ENCODE data around the gene CTSA. TPM values are rescaled to one million over a fixed set of nuclear protein-coding genes. Genes with fewer than 3 reads are reported as not detected.

CTSA gene
- total RNA-seq, 1 donor from 2014 or later = 310 TPM

GRCh38 chr20:45908084-45908483 lies 16.9 kb downstream of the CTSA start:
- H3K4me1 Mint-ChIP-seq (ENCODE audit: unreplicated experiment) = peaks cover 22% of the 10 kb centered on the region
- no peaks in the 10 kb centered on the region for H3K27me3 Mint-ChIP-seq (ENCODE audit: unreplicated experiment)
- no peak for DNase-seq (ENCODE audit: extremely low spot score, unreplicated experiment)
- H3K36me3 Mint-ChIP-seq (ENCODE audit: unreplicated experiment) = peaks cover 23% of the 10 kb centered on the region
- TF ChIP-seq, protein P1, sequence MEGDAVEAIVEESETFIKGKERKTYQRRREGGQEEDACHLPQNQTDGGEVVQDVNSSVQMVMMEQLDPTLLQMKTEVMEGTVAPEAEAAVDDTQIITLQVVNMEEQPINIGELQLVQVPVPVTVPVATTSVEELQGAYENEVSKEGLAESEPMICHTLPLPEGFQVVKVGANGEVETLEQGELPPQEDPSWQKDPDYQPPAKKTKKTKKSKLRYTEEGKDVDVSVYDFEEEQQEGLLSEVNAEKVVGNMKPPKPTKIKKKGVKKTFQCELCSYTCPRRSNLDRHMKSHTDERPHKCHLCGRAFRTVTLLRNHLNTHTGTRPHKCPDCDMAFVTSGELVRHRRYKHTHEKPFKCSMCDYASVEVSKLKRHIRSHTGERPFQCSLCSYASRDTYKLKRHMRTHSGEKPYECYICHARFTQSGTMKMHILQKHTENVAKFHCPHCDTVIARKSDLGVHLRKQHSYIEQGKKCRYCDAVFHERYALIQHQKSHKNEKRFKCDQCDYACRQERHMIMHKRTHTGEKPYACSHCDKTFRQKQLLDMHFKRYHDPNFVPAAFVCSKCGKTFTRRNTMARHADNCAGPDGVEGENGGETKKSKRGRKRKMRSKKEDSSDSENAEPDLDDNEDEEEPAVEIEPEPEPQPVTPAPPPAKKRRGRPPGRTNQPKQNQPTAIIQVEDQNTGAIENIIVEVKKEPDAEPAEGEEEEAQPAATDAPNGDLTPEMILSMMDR (IDR thresholded peaks at IDR 0.05) = no peak
- no peaks in the 10 kb centered on the region for H3K9me3 Mint-ChIP-seq (ENCODE audit: unreplicated experiment)
- H3K27ac Mint-ChIP-seq (ENCODE audit: unreplicated experiment) = no peak overlapping the region
- no peak overlapping the region for H3K4me3 Mint-ChIP-seq (ENCODE audit: unreplicated experiment)

DNA sequence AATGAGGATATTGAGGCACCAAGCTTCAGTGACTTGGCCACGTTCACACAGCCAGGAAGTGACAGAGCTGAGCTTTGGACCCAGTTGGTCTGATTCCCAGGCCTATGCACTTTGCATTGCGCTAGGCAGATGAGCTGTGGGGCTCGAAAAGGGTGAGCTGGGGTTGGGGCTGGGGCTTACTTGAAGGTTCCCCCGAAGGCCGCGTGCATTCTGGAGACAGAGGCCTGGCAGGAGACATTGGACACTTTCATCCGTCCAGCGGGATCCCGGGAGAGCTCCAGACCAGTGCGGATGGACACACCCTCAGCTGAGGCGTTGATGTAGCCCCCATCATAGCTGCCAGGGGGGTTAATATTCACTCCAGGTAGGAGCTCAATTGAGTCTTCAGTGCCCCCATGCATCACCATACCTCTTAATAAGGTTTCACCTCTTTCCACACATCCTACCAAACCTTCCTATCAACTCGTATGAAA lies 18.2 kb downstream of the CTSA start:
- H3K36me3 Mint-ChIP-seq (ENCODE audit: unreplicated experiment) = peaks cover 17% of the 10 kb centered on the region
- DNase-seq (ENCODE audit: extremely low spot score, unreplicated experiment) = no peak
- no peaks in the 10 kb centered on the region for H3K9me3 Mint-ChIP-seq (ENCODE audit: unreplicated experiment)
- H3K27ac Mint-ChIP-seq (ENCODE audit: unreplicated experiment) = peak overlapping the region; percentile 67
- TF ChIP-seq, protein P1 (IDR thresholded peaks at IDR 0.05) = no peak
- no peak overlapping the region for H3K4me3 Mint-ChIP-seq (ENCODE audit: unreplicated experiment)
- H3K4me1 Mint-ChIP-seq (ENCODE audit: unreplicated experiment) = peaks cover 22% of the 10 kb centered on the region
- no peaks in the 10 kb centered on the region for H3K27me3 Mint-ChIP-seq (ENCODE audit: unreplicated experiment)

GRCh38 chr20:45909817-45910669 lies 18.9 kb downstream of the CTSA start:
- H3K4me1 Mint-ChIP-seq (ENCODE audit: unreplicated experiment) = peaks cover 22% of the 10 kb centered on the region
- no peaks in the 10 kb centered on the region for H3K9me3 Mint-ChIP-seq (ENCODE audit: unreplicated experiment)
- DNase-seq (ENCODE audit: extremely low spot score, unreplicated experiment) = no peak
- H3K27ac Mint-ChIP-seq (ENCODE audit: unreplicated experiment) = peak overlapping the region; percentile 73
- no peaks in the 10 kb centered on the region for H3K27me3 Mint-ChIP-seq (ENCODE audit: unreplicated experiment)
- TF ChIP-seq, protein P1 (IDR thresholded peaks at IDR 0.05) = no peak
- peak overlapping the region; percentile 72 for H3K4me3 Mint-ChIP-seq (ENCODE audit: unreplicated experiment)
- peaks cover 10% of the 10 kb centered on the region for H3K36me3 Mint-ChIP-seq (ENCODE audit: unreplicated experiment)

GRCh38 chr20:45910670-45911485 lies 19.7 kb downstream of the CTSA start:
- Mint-ChIP-seq H3K27ac (ENCODE audit: unreplicated experiment) (peak overlapping the region; percentile 92), H3K4me1 (ENCODE audit: unreplicated experiment) (peaks cover 22% of the 10 kb centered on the region), H3K4me3 (ENCODE audit: unreplicated experiment) (peak overlapping the region; percentile 72), H3K9me3 (ENCODE audit: unreplicated experiment) (no peaks in the 10 kb centered on the region), H3K36me3 (ENCODE audit: unreplicated experiment) (peaks cover 7% of the 10 kb centered on the region), H3K27me3 (ENCODE audit: unreplicated experiment) (no peaks in the 10 kb centered on the region)
- TF ChIP-seq, protein P1 (IDR thresholded peaks at IDR 0.05) = no peak
- DNase-seq (ENCODE audit: extremely low spot score, unreplicated experiment) = peak; percentile 98

Data from osteocyte (in vitro differentiated cells).